ENCODE data around the gene DUSP1. TPM values are rescaled to one million over a fixed set of nuclear protein-coding genes. Genes with fewer than 3 reads are reported as not detected.
A peak's percentile ranks its signal among the peaks of the same experiment; 100 is the strongest.

DUSP1 gene
- total RNA-seq, 1 donor from 2014 or later = 2,876 TPM

- no peak overlapping the region for H3K4me3 ChIP-seq
- H3K27me3 ChIP-seq = no peaks in the 10 kb centered on the region
- no peak for DNase-seq (ENCODE audit: extremely low spot score in 2 of 2)
- intact Hi-C loops (cut with DNase I) = no loop called here
- H3K9me3 ChIP-seq = peaks cover 2% of the 10 kb centered on the region
- H3K27ac ChIP-seq = peak overlapping the region; percentile 54
- H3K36me3 ChIP-seq = no peaks in the 10 kb centered on the region
- TF ChIP-seq CTCF (IDR thresholded peaks at IDR 0.05) = no peak
- TF ChIP-seq POLR2A (IDR thresholded peaks at IDR 0.05) = no peak
- TF ChIP-seq POLR2AphosphoS5 (IDR thresholded peaks at IDR 0.05; ENCODE audit: insufficient read depth in 1 of 2, low read depth in 1 of 2) = peak in 1 of 2 donors; percentile 10
- H3K4me1 ChIP-seq = peaks cover 49% of the 10 kb centered on the region
Observed at GRCh38 chr5:172744123-172745104, 26.6 kb downstream of the DUSP1 start.

GRCh38 chr5:172743112-172743959, 27.7 kb downstream of the DUSP1 start:
- peak overlapping the region; percentile 22 for H3K27ac ChIP-seq
- intact Hi-C loops (cut with DNase I) = no loop called here
- no peak for DNase-seq (ENCODE audit: extremely low spot score in 2 of 2)
- TF ChIP-seq POLR2A (IDR thresholded peaks at IDR 0.05) (no peak), POLR2AphosphoS5 (IDR thresholded peaks at IDR 0.05; ENCODE audit: insufficient read depth in 1 of 2, low read depth in 1 of 2) (no peak), CTCF (IDR thresholded peaks at IDR 0.05) (no peak)
- H3K27me3 ChIP-seq = no peaks in the 10 kb centered on the region
- no peak overlapping the region for H3K4me3 ChIP-seq
- H3K36me3 ChIP-seq = no peaks in the 10 kb centered on the region
- H3K9me3 ChIP-seq = peaks cover 2% of the 10 kb centered on the region
- peaks cover 38% of the 10 kb centered on the region for H3K4me1 ChIP-seq

- TF ChIP-seq POLR2A (IDR thresholded peaks at IDR 0.05) (no peak), CTCF (IDR thresholded peaks at IDR 0.05) (no peak), POLR2AphosphoS5 (IDR thresholded peaks at IDR 0.05; ENCODE audit: insufficient read depth in 1 of 2, low read depth in 1 of 2) (no peak)
- intact Hi-C loops (cut with DNase I) = no loop called here
- H3K4me1 ChIP-seq = peaks cover 34% of the 10 kb centered on the region
Observed at GRCh38 chr5:172741206-172741582, 29.8 kb downstream of the DUSP1 start.

GRCh38 chr5:172740428-172741205, 30.4 kb downstream of the DUSP1 start:
- Histone ChIP-seq H3K27me3 (no peaks in the 10 kb centered on the region), H3K27ac (peak overlapping the region; percentile 74), H3K4me1 (peaks cover 34% of the 10 kb centered on the region), H3K36me3 (no peaks in the 10 kb centered on the region), H3K4me3 (no peak overlapping the region), H3K9me3 (no peaks in the 10 kb centered on the region)
- no peak for DNase-seq (ENCODE audit: extremely low spot score in 2 of 2)
- intact Hi-C loops (cut with DNase I) = no loop called here
- TF ChIP-seq POLR2A (IDR thresholded peaks at IDR 0.05) (no peak), CTCF (IDR thresholded peaks at IDR 0.05) (no peak), POLR2AphosphoS5 (IDR thresholded peaks at IDR 0.05; ENCODE audit: insufficient read depth in 1 of 2, low read depth in 1 of 2) (peak; percentile 35 to 59)

More at GRCh38 chr5:172741206-172741582, 29.8 kb downstream of the DUSP1 start:
- no peak overlapping the region for H3K4me3 ChIP-seq
- H3K36me3 ChIP-seq = no peaks in the 10 kb centered on the region
- peak overlapping the region; percentile 74 for H3K27ac ChIP-seq
- H3K27me3 ChIP-seq = no peaks in the 10 kb centered on the region
- DNase-seq (ENCODE audit: extremely low spot score in 2 of 2) = no peak
- H3K9me3 ChIP-seq = no peaks in the 10 kb centered on the region

All from vagina (tissue), 2 donors.